Sigmoid colon (tissue), 7 donors: ENCODE data around the gene CEP162. TPM values are rescaled to one million over a fixed set of nuclear protein-coding genes. Genes with fewer than 3 reads are reported as not detected.
"Not testable (repeated sequence)": the region's sequence is repeated elsewhere in the genome, so short reads cannot be mapped to it uniquely, and the experiment has no call there.

ENCODE experiments used
- DNase-seq: peaks from one replicate; pipeline ENCODE4 v3.0.0-alpha.2; 2019
- H3K27ac ChIP-seq, 4 donors: fragments of 200-600 bp; sonication (generic); one replicate each; pipeline ENCODE4 v1.5.1; 2016 to 2019; ENCODE audit warnings: mild to moderate bottlenecking in 1 of 4
- H3K27me3 ChIP-seq, 3 donors: fragments of 200-600 bp; sonication (generic); one replicate each; pipeline ENCODE4 v1.5.1; 2019; ENCODE audit warnings: mild to moderate bottlenecking in 1 of 3
- H3K36me3 ChIP-seq, 4 donors: fragments of 200-600 bp; sonication (generic); one replicate each; pipeline ENCODE4 v1.5.1; 2016 to 2019
- H3K4me1 ChIP-seq, 4 donors: fragments of 200-600 bp; sonication (generic); one replicate each; pipeline ENCODE4 v1.5.1; 2017 to 2019
- H3K4me3 ChIP-seq, 4 donors: fragments of 200-600 bp; sonication (generic); one replicate each; pipeline ENCODE4 v1.5.1; 2017 to 2019; ENCODE audit warnings: mild to moderate bottlenecking in 2 of 4, moderate library complexity in 1 of 4
- H3K9me3 ChIP-seq, 4 donors: fragments of 200-600 bp in 3 of 4; sonication (generic) in 3 of 4; one replicate each; pipeline versions ENCODE4 v1.5.1 to v1.6.1; 2013 to 2019
- CTCF ChIP-seq, 4 experiments: fragments of 450-650 bp in 3 of 4; fragments of 200-600 bp in 1 of 4; IDR thresholded peaks; one replicate each; pipeline ENCODE4 v1.5.1; 2016 to 2019; ENCODE audit warnings: antibody characterized with exemption in 4 of 4, mild to moderate bottlenecking in 3 of 4, moderate library complexity in 2 of 4
- EP300 ChIP-seq, 4 donors: sonication (generic); formaldehyde crosslinking; IDR thresholded peaks; one replicate each; pipeline ENCODE4 v1.6.1; 2017; ENCODE audit warnings: antibody characterized with exemption in 4 of 4
- POLR2A ChIP-seq, 2 donors: fragments of 450-650 bp; IDR thresholded peaks; one replicate each; pipeline ENCODE4 v1.6.1; 2016; ENCODE audit warnings: antibody characterized with exemption in 2 of 2, mild to moderate bottlenecking in 2 of 2, moderate library complexity in 2 of 2
- POLR2AphosphoS5 ChIP-seq, 4 donors: sonication (generic); formaldehyde crosslinking; IDR thresholded peaks; one replicate each; pipeline ENCODE4 v1.6.1; 2017; ENCODE audit warnings: antibody characterized with exemption in 4 of 4
- WGBS, 2 donors: extraction: QIAGEN DNeasy Blood & Tissue Kit; methylation state at CpG; one replicate each; pipeline ENCODE4 v1.1.7; 2013; 5-methylcytosine and 5-hydroxymethylcytosine counted together
- intact Hi-C: fragments of 100-400 bp; cut with DNase I; formaldehyde crosslinking; loops from one replicate; pipeline ENCODE4 v1.15.1; 2023
- polyA plus RNA-seq, 3 donors: library from polyadenylated mRNA; stranded (reverse); fragments of 200-250 nt; gene quantifications; one replicate each; pipeline ENCODE4 v1.2.3, GENCODE V29; 2013
- total RNA-seq, 4 donors: library from RNA; depleted of rRNA; stranded (reverse); fragments of >200 nt; gene quantifications; one replicate each; pipeline ENCODE4 v1.1.0, GENCODE V29; 2016
- donor health status: healthy with polysubstance abuse.
- donor health status: Bipolar disorder and iron deficiency.
- donor health status: healthy.

Gene CEP162
- total and polyA plus RNA-seq, 7 donors, result 1.8 to 18.6 (median 12.4) TPM

- Histone ChIP-seq H3K36me3 (no peaks in the 10 kb centered on the region), H3K9me3 (no peaks in the 10 kb centered on the region), H3K27me3 (no peaks in the 10 kb centered on the region), H3K27ac (no peak overlapping the region), H3K4me1 (no peaks in the 10 kb centered on the region), H3K4me3 (no peak overlapping the region)
- no peak for DNase-seq
- 33 to 65% methylated on average over 4 of the region's 4 CpGs for whole genome bisulfite sequencing, 2 donors
- intact Hi-C loops, result no loop called here
- TF ChIP-seq CTCF (IDR thresholded peaks at IDR 0.05) (no peak), POLR2A (IDR thresholded peaks at IDR 0.05) (no peak), POLR2AphosphoS5 (IDR thresholded peaks at IDR 0.05) (no peak), EP300 (IDR thresholded peaks at IDR 0.05) (no peak)
Observed at GRCh38 chr6:84251891-84252539, 24.6 kb upstream of the CEP162 start.

GRCh38 chr6:84249724-84250123, 22.3 kb upstream of the CEP162 start:
- Histone ChIP-seq H3K4me3 (no peak overlapping the region), H3K27me3 (no peaks in the 10 kb centered on the region), H3K4me1 (no peaks in the 10 kb centered on the region), H3K27ac (no peak overlapping the region), H3K9me3 (no peaks in the 10 kb centered on the region), H3K36me3 (no peaks in the 10 kb centered on the region)
- 41 to 73% methylated on average over 3 of the region's 3 CpGs for WGBS, 2 donors
- no peak for DNase-seq
- TF ChIP-seq POLR2A (IDR thresholded peaks at IDR 0.05), result no peak
- no peak for TF ChIP-seq EP300 (IDR thresholded peaks at IDR 0.05)
- TF ChIP-seq CTCF (IDR thresholded peaks at IDR 0.05), result no peak
- TF ChIP-seq POLR2AphosphoS5 (IDR thresholded peaks at IDR 0.05), result no peak
- intact Hi-C loops, result no loop called here

GRCh38 chr6:84244416-84245081, 17.1 kb upstream of the CEP162 start:
- H3K36me3 ChIP-seq, H3K27ac ChIP-seq, intact Hi-C loops, H3K4me3 ChIP-seq, H3K4me1 ChIP-seq, DNase-seq, H3K9me3 ChIP-seq, H3K27me3 ChIP-seq: not testable (repeated sequence)
- WGBS, 2 donors, result 94% methylated on average over 51 of the region's 51 CpGs

GRCh38 chr6:84243240-84243639, 15.8 kb upstream of the CEP162 start:
- H3K27ac ChIP-seq, result no peak overlapping the region
- no peak overlapping the region for H3K4me3 ChIP-seq
- 89 to 93% methylated on average over 1 of the region's 1 CpG for WGBS, 2 donors
- DNase-seq, result no peak
- intact Hi-C loops, result no loop called here
- H3K36me3 ChIP-seq, result no peaks in the 10 kb centered on the region
- H3K4me1 ChIP-seq, result no peaks in the 10 kb centered on the region
- no peaks in the 10 kb centered on the region for H3K9me3 ChIP-seq
- H3K27me3 ChIP-seq, result no peaks in the 10 kb centered on the region
- TF ChIP-seq CTCF (IDR thresholded peaks at IDR 0.05) (no peak), EP300 (IDR thresholded peaks at IDR 0.05) (no peak), POLR2A (IDR thresholded peaks at IDR 0.05) (no peak), POLR2AphosphoS5 (IDR thresholded peaks at IDR 0.05) (no peak)

- intact Hi-C loops, result no loop called here
- no peak for DNase-seq
Observed at GRCh38 chr6:84242265-84242664, 14.8 kb upstream of the CEP162 start.

More at GRCh38 chr6:84242265-84242664, 14.8 kb upstream of the CEP162 start:
- no peaks in the 10 kb centered on the region for H3K36me3 ChIP-seq
- no peak overlapping the region for H3K27ac ChIP-seq
- no peaks in the 10 kb centered on the region for H3K4me1 ChIP-seq
- no peaks in the 10 kb centered on the region for H3K27me3 ChIP-seq
- no peaks in the 10 kb centered on the region for H3K9me3 ChIP-seq
- H3K4me3 ChIP-seq, result no peak overlapping the region
- TF ChIP-seq POLR2A (IDR thresholded peaks at IDR 0.05), result no peak
- no peak for TF ChIP-seq CTCF (IDR thresholded peaks at IDR 0.05)
- TF ChIP-seq EP300 (IDR thresholded peaks at IDR 0.05), result no peak
- TF ChIP-seq POLR2AphosphoS5 (IDR thresholded peaks at IDR 0.05), result no peak
